Coronary artery (tissue), 2 donors: Measurements from ENCODE around the gene CCDC174.

Source experiments
- DNase-seq: peaks from one replicate; pipeline ENCODE4 v3.0.0-alpha.2; 2017; ENCODE audit warnings: low spot score
- H3K27ac ChIP-seq, 2 donors: fragments of 200-600 bp; sonication (generic); one replicate each; pipeline ENCODE4 v1.5.1; 2016 to 2019
- H3K4me3 ChIP-seq: fragments of 200-600 bp; sonication (generic); 2 replicates; pipeline ENCODE4 v1.5.1; 2016; ENCODE audit warnings: mild to moderate bottlenecking, moderate library complexity
- CTCF ChIP-seq: fragments of 200-600 bp; sonication (generic); IDR thresholded peaks from one replicate; pipeline ENCODE4 v1.5.1; 2019; ENCODE audit warnings: antibody characterized with exemption

CCDC174 gene

GRCh38 chr3:14719006-14719405 lies 67.4 kb downstream of the CCDC174 start:
- DNase-seq = no peak
- H3K27ac ChIP-seq = no peak overlapping the region
- TF ChIP-seq CTCF = no peak

GRCh38 chr3:14721126-14721864 lies 69.7 kb downstream of the CCDC174 start:
- no peak for DNase-seq
- TF ChIP-seq CTCF = no peak
- H3K27ac ChIP-seq = no peak overlapping the region
- H3K4me3 ChIP-seq = no peak overlapping the region

More at GRCh38 chr3:14719006-14719405, 67.4 kb downstream of the CCDC174 start:
- H3K4me3 ChIP-seq = no peak overlapping the region
